GM12878 (cell line): ENCODE measurements around the gene OTOF. TPM values are rescaled to one million over a fixed set of nuclear protein-coding genes. Genes with fewer than 3 reads are reported as not detected.

ENCODE experiments used
- ATAC-seq: fragments of 200-7000 bp; cut with Tn5 transposase; 3 replicates; pipeline ENCODE4 v1.9.1; 2020; ENCODE audit warnings: mild to moderate bottlenecking, moderate library complexity
- BruUV-seq: library from RNA; stranded (reverse); fragments of 400-500 nt; replicated peaks from 2 replicates; lab custom pipeline; 2021; lab: Mats Ljungman, UMichigan
- CTCF ChIA-PET: fragments of 300-600 bp; sonication (Branson Sonifier 250); formaldehyde crosslinking; extraction: SDS; loops from one replicate; lab custom pipeline; 2021; ENCODE audit warnings: inconsistent platforms; lab: Yijun Ruan, JAX
- POLR2A ChIA-PET: fragments of 350-600 bp; formaldehyde crosslinking; extraction: SDS; loops from one replicate; lab custom pipeline; 2021; ENCODE audit warnings: inconsistent platforms; lab: Charles Lee
- RAD21 ChIA-PET: fragments of 300-600 bp; sonication (Branson Sonifier 250); formaldehyde crosslinking; loops from one replicate; lab custom pipeline; 2023; ENCODE audit warnings: antibody characterized with exemption; ENCODE audit not compliant: unreplicated experiment; lab: Charles Lee
- SMC1A ChIA-PET: fragments of 300-600 bp; sonication (Branson Sonifier 250); formaldehyde crosslinking; loops from one replicate; lab custom pipeline; 2023; ENCODE audit not compliant: unreplicated experiment, uncharacterized antibody; lab: Charles Lee
- DNase-seq: peaks from one replicate; pipeline ENCODE4 v3.0.0-alpha.2; 2011; ENCODE audit warnings: low read depth, low spot score
- FAIRE-seq: peaks from 3 replicates; lab custom pipeline; 2011; peaks lifted over from hg19 to GRCh38; lab: Jason Lieb, UNC
- H2AFZ ChIP-seq: 2 replicates; pipeline ENCODE4 v1.6.0; 2011; ENCODE audit warnings: low read depth, low read length, control low read depth; ENCODE audit not compliant: control insufficient read depth
- H3K27ac ChIP-seq: 2 replicates; pipeline ENCODE4 v1.5.1; 2011; ENCODE audit warnings: control low read depth; ENCODE audit not compliant: control insufficient read depth, insufficient read depth
- H3K27me3 ChIP-seq, 2 experiments: replicated peaks in 1 of 2; 2 replicates each; pipeline versions ENCODE4 v1.6.0 to v1.6.1; 2011; ENCODE audit warnings: low read length in 1 of 2; ENCODE audit not compliant: control insufficient read depth in 2 of 2, insufficient read depth in 2 of 2
- H3K36me3 ChIP-seq, 2 experiments: 2 replicates each; pipeline ENCODE4 v1.5.1; 2011; ENCODE audit warnings: low read length in 1 of 2; ENCODE audit not compliant: control insufficient read depth in 2 of 2, insufficient read depth in 2 of 2
- H3K4me1 ChIP-seq: 2 replicates; pipeline ENCODE4 v1.6.1; 2011; ENCODE audit warnings: mild to moderate bottlenecking, low read length, moderate library complexity, mixed read lengths; ENCODE audit not compliant: control insufficient read depth, insufficient read depth
- H3K4me2 ChIP-seq: 2 replicates; pipeline ENCODE4 v1.6.0; 2011; ENCODE audit warnings: control low read depth; ENCODE audit not compliant: control insufficient read depth, insufficient read depth
- H3K4me3 ChIP-seq: fragments of 200-600 bp; sonication (generic); 2 replicates; pipeline ENCODE4 v1.5.1; 2016
- H3K79me2 ChIP-seq: 2 replicates; pipeline ENCODE4 v1.6.0; 2011; ENCODE audit warnings: low read length; ENCODE audit not compliant: control insufficient read depth, insufficient read depth
- H3K9ac ChIP-seq: 2 replicates; pipeline ENCODE4 v1.8.0; 2011; ENCODE audit warnings: low read length, control low read depth, mixed read lengths; ENCODE audit not compliant: control insufficient read depth, insufficient read depth
- H3K9me3 ChIP-seq: replicated peaks from 3 replicates; pipeline ENCODE4 v1.5.1; 2011; ENCODE audit warnings: mild to moderate bottlenecking, low read length; ENCODE audit not compliant: control insufficient read depth, insufficient read depth
- H4K20me1 ChIP-seq: 2 replicates; pipeline ENCODE4 v1.6.0; 2011; ENCODE audit not compliant: control insufficient read depth, insufficient read depth
- ATF2 ChIP-seq: IDR thresholded peaks from 2 replicates; pipeline ENCODE4 v1.6.1; 2012; ENCODE audit warnings: low read length, inconsistent platforms
- ETV6 ChIP-seq, 2 experiments: fragments of 450-650 bp in 1 of 2; IDR thresholded peaks in 1 of 2; conservative IDR thresholded peaks in 1 of 2; 2 replicates each; pipeline ENCODE4 v1.6.1; 2014; ENCODE audit warnings: antibody characterized with exemption in 1 of 2, borderline replicate concordance in 1 of 2, low read depth in 1 of 2, mild to moderate bottlenecking in 1 of 2, moderate library complexity in 1 of 2
- GATAD2B ChIP-seq: fragments of 450-650 bp; conservative IDR thresholded peaks from 2 replicates; pipeline ENCODE4 v1.6.1; 2017; ENCODE audit warnings: low read depth, mild to moderate bottlenecking, moderate library complexity
- IKZF2 ChIP-seq, 2 experiments: fragments of 450-650 bp; IDR thresholded peaks; 2 replicates each; pipeline ENCODE4 v1.6.1; 2017; ENCODE audit warnings: mild to moderate bottlenecking in 2 of 2, moderate library complexity in 2 of 2
- IRF4 ChIP-seq: IDR thresholded peaks from 2 replicates; pipeline ENCODE4 v1.6.1; 2011; ENCODE audit warnings: low read depth, low read length
- KDM1A ChIP-seq: fragments of 200-600 bp; sonication (generic); IDR thresholded peaks from 2 replicates; pipeline ENCODE4 v1.6.1; 2016; ENCODE audit warnings: borderline replicate concordance
- MXI1 ChIP-seq: fragments of 150-350 bp; IDR thresholded peaks from 2 replicates; pipeline ENCODE4 v1.6.1; 2011; ENCODE audit warnings: low read depth, mild to moderate bottlenecking, inconsistent platforms, low read length, improper control_type of control experiment
- NR2F1 ChIP-seq: fragments of 450-650 bp; conservative IDR thresholded peaks from 2 replicates; pipeline ENCODE4 v1.6.1; 2017; ENCODE audit warnings: mild to moderate bottlenecking
- PBX3 ChIP-seq: IDR thresholded peaks from 2 replicates; pipeline ENCODE4 v1.6.1; 2011; ENCODE audit warnings: mild to moderate bottlenecking, low read depth, low read length, moderate library complexity; ENCODE audit not compliant: insufficient replicate concordance
- PML ChIP-seq: IDR thresholded peaks from 2 replicates; pipeline ENCODE4 v1.6.1; 2012; ENCODE audit warnings: low read length, inconsistent platforms
- POLR2A ChIP-seq: IDR thresholded peaks from 2 replicates; pipeline ENCODE4 v1.6.1; 2011; ENCODE audit warnings: low read depth, mild to moderate bottlenecking, low read length
- RB1 ChIP-seq: fragments of 450-650 bp; formaldehyde crosslinking; IDR thresholded peaks from 2 replicates; pipeline ENCODE4 v1.6.1; 2017; ENCODE audit warnings: mild to moderate bottlenecking, borderline replicate concordance
- SMAD1 ChIP-seq: fragments of 450-650 bp; IDR thresholded peaks from 2 replicates; pipeline ENCODE4 v1.6.1; 2018; ENCODE audit warnings: mild to moderate bottlenecking, low read depth; ENCODE audit not compliant: partially characterized antibody
- STAT1 ChIP-seq: fragments of 450-650 bp; conservative IDR thresholded peaks from 2 replicates; pipeline ENCODE4 v1.6.1; 2014; ENCODE audit warnings: antibody characterized with exemption, mild to moderate bottlenecking
- STAT3 ChIP-seq: IDR thresholded peaks from 2 replicates; pipeline ENCODE4 v1.6.1; 2011; ENCODE audit warnings: low read depth, low read length, improper control_type of control experiment
- TCF12 ChIP-seq: IDR thresholded peaks from 2 replicates; pipeline ENCODE4 v1.6.1; 2011; ENCODE audit warnings: low read depth, mild to moderate bottlenecking, low read length
- YBX1 ChIP-seq: fragments of 450-650 bp; IDR thresholded peaks from 2 replicates; pipeline ENCODE4 v1.6.1; 2016; ENCODE audit warnings: antibody characterized with exemption
- ZSCAN29 ChIP-seq: fragments of 450-650 bp; IDR thresholded peaks from 2 replicates; pipeline ENCODE4 v1.6.1; 2017; ENCODE audit warnings: mild to moderate bottlenecking, moderate library complexity
- whole genome bisulfite sequencing: methylation state at CpG from one replicate; pipeline ENCODE4 v1.1.6; 2016; ENCODE audit warnings: low lambda C conversion rate; ENCODE audit not compliant: insufficient replicate concordance, insufficient coverage; ENCODE audit errors: missing lambda C conversion rate; 5-methylcytosine and 5-hydroxymethylcytosine counted together
- in situ Hi-C: fragments of 300-500 bp; cut with MboI; formaldehyde crosslinking; loops from 9 replicates; pipeline ENCODE4 v1.14.3; 2018; ENCODE audit warnings: mixed read lengths
- intact Hi-C: fragments of 100-400 bp; cut with micrococcal nuclease; formaldehyde crosslinking; loops from one replicate; pipeline ENCODE4 v1.14.2; 2022; ENCODE audit not compliant: unreplicated experiment
- polyA plus RNA-seq, 11 experiments: library from polyadenylated mRNA; depleted of rRNA in 4 of 11; unstranded in 6 of 11; stranded (reverse) in 5 of 11; fragments of >200 nt; fragmentation: Nextera tagmentation in 4 of 11; fragmentation: Illumina TruSeq in 1 of 11; extraction: Ambion mirVana in 4 of 11; extraction: Trizol in 1 of 11; gene quantifications; 1 replicate in 1 of 11; 2 replicates in 10 of 11; pipeline versions ENCODE4 v1.2.1 to v1.2.3, GENCODE V29; 2011 to 2016; ENCODE audit warnings: inconsistent platforms in 2 of 11, missing spikeins in 2 of 11, low read depth in 1 of 11
- total RNA-seq, 4 experiments: library from RNA; depleted of rRNA in 3 of 4; stranded (reverse); fragments of >200 nt in 3 of 4; fragmentation: Illumina TruSeq in 1 of 4; extraction: Trizol in 1 of 4; gene quantifications; 2 replicates each; pipeline versions ENCODE4 v1.2.1 to v1.2.3, GENCODE V29; 2013 to 2021

OTOF gene
- total and polyA plus RNA-seq, 10 of the 15 experiments (the other 5 are each of a cell fraction or from before 2014, with no cell fraction given), result under 0.01 to 0.31 (median 0.07) TPM; not detected in 6

GRCh38 chr2:26474261-26474785 lies 3.6 kb downstream of the OTOF start:
- DNase-seq, result no peak
- Histone ChIP-seq H2AFZ (no peak overlapping the region), H4K20me1 (no peaks in the 10 kb centered on the region), H3K27ac (no peak overlapping the region), H3K9me3 (peaks cover 1% of the 10 kb centered on the region; the same call in 1 of the 3 replicates), H3K4me1 (no peaks in the 10 kb centered on the region), H3K4me3 (no peak overlapping the region), H3K36me3 (no peaks in the 10 kb centered on the region), H3K79me2 (no peaks in the 10 kb centered on the region), H3K27me3 (no peaks in the 10 kb centered on the region), H3K9ac (no peak overlapping the region), H3K4me2 (no peak overlapping the region)
- CTCF ChIA-PET, result no interaction called here
- 62% methylated on average over 10 of the region's 14 CpGs for WGBS
- in situ Hi-C loops (no loop called here), intact Hi-C loops (no loop called here)
- POLR2A ChIA-PET, result no interaction called here
- no peak for FAIRE-seq
- no peak for ATAC-seq
- TF ChIP-seq IKZF2 (IDR thresholded peaks at IDR 0.05) (no peak), NR2F1 (no peak), ATF2 (no peak), MXI1 (no peak), PBX3 (no peak), ZSCAN29 (no peak), YBX1 (no peak), SMAD1 (no peak), KDM1A (no peak), PML (no peak), GATAD2B (no peak), POLR2A (no peak), RB1 (no peak), ETV6 (conservative IDR thresholded peaks at IDR 0.05 in 1 of 2, IDR thresholded peaks at IDR 0.05 in 1 of 2; ENCODE audit: borderline replicate concordance in 1 of 2, low read depth in 1 of 2) (no peak), STAT3 (no peak), STAT1 (no peak), TCF12 (no peak), IRF4 (no peak)
- SMC1A ChIA-PET, result no interaction called here
- RAD21 ChIA-PET, result no interaction called here
- no TSS peak for BruUV-seq
